Stimulated activated CD4-positive, alpha-beta T cell treated with anti-CD3 and anti-CD28 coated beads, Interleukin-2, amount 100 ng/mL, for 4 hours (primary cell): Measurements from ENCODE around the gene UBASH3A.

Experiments
- DNase-seq: peaks from one replicate; pipeline ENCODE4 v3.0.0-alpha.2; 2020; ENCODE audit warnings: low read depth

Gene UBASH3A

GRCh38 chr21:42403611-42404231 is at the start of gene UBASH3A:
Gene UBASH3A, plus strand, starts transcription at chr21:42403902. Its CDS starts 44 bp downstream, at chr21:42403946.
- no peak for DNase-seq

GRCh38 chr21:42356046-42356445 is 47.7 kb upstream of the UBASH3A start:
- DNase-seq = no peak

GRCh38 chr21:42356650-42357049 is 47.1 kb upstream of the UBASH3A start:
- DNase-seq = no peak

GRCh38 chr21:42357307-42357706 is 46.4 kb upstream of the UBASH3A start:
- DNase-seq = no peak

GRCh38 chr21:42358261-42358660 is 45.4 kb upstream of the UBASH3A start:
- DNase-seq = no peak

- no peak for DNase-seq
Observed at GRCh38 chr21:42358937-42359336, 44.8 kb upstream of the UBASH3A start.

GRCh38 chr21:42360317-42360716 is 43.4 kb upstream of the UBASH3A start:
- no peak for DNase-seq

- DNase-seq = no peak
Observed at GRCh38 chr21:42361286-42361685, 42.4 kb upstream of the UBASH3A start.

- DNase-seq = no peak
Observed at GRCh38 chr21:42362198-42362597, 41.5 kb upstream of the UBASH3A start.

GRCh38 chr21:42362700-42363099 is 41.0 kb upstream of the UBASH3A start:
- no peak for DNase-seq

GRCh38 chr21:42363312-42363711 is 40.4 kb upstream of the UBASH3A start:
- no peak for DNase-seq

GRCh38 chr21:42364304-42364865 is 39.3 kb upstream of the UBASH3A start:
- no peak for DNase-seq

- DNase-seq = no peak
Observed at GRCh38 chr21:42365770-42366169, 37.9 kb upstream of the UBASH3A start.

- DNase-seq = no peak
Observed at GRCh38 chr21:42366292-42367010, 37.3 kb upstream of the UBASH3A start, which contains the start of gene TFF1. Gene TFF1, minus strand, starts transcription at chr21:42366535. Its CDS starts 40 bp downstream, at chr21:42366495.

- no peak for DNase-seq
Observed at GRCh38 chr21:42367367-42368165, 36.1 kb upstream of the UBASH3A start.

- DNase-seq = no peak
Observed at GRCh38 chr21:42369821-42370220, 33.9 kb upstream of the UBASH3A start.

GRCh38 chr21:42370894-42371654 is 32.6 kb upstream of the UBASH3A start:
- DNase-seq = no peak

GRCh38 chr21:42373196-42373907 is 30.4 kb upstream of the UBASH3A start:
- no peak for DNase-seq

GRCh38 chr21:42373908-42374455 is 29.7 kb upstream of the UBASH3A start:
- no peak for DNase-seq

- no peak for DNase-seq
Observed at GRCh38 chr21:42374457-42374856, 29.2 kb upstream of the UBASH3A start.
